GM18505 (cell line): Measurements from ENCODE around the gene GLIS1.

Experiments used
- ATAC-seq: cut with Tn5 transposase; IDR thresholded peaks from one replicate; pipeline ENCODE4 v1.9.1; 2021; ENCODE audit not compliant: unreplicated experiment
- POLR2A ChIP-seq: IDR thresholded peaks from 4 replicates; pipeline ENCODE4 v1.6.1; 2011; ENCODE audit warnings: borderline replicate concordance; ENCODE audit not compliant: insufficient read depth, insufficient read length; ENCODE audit errors: extremely low read depth

Gene GLIS1

GRCh38 chr1:53583021-53583867 lies 155.7 kb downstream of the GLIS1 start:
- no peak for ATAC-seq
- no peak for TF ChIP-seq POLR2A

GRCh38 chr1:53582211-53583020 lies 156.5 kb downstream of the GLIS1 start:
- ATAC-seq = no peak
- TF ChIP-seq POLR2A = no peak

GRCh38 chr1:53581476-53581875 lies 157.5 kb downstream of the GLIS1 start:
- no peak for ATAC-seq
- no peak for TF ChIP-seq POLR2A

GRCh38 chr1:53580739-53581475 lies 158.1 kb downstream of the GLIS1 start:
- ATAC-seq = no peak
- TF ChIP-seq POLR2A = no peak

GRCh38 chr1:53580009-53580400 lies 159.0 kb downstream of the GLIS1 start:
- no peak for TF ChIP-seq POLR2A

GRCh38 chr1:53579221-53580008 lies 159.5 kb downstream of the GLIS1 start:
- no peak for TF ChIP-seq POLR2A
- ATAC-seq = no peak

More at GRCh38 chr1:53580009-53580400, 159.0 kb downstream of the GLIS1 start:
- ATAC-seq = no peak

GRCh38 chr1:53578358-53578757 lies 160.6 kb downstream of the GLIS1 start:
- TF ChIP-seq POLR2A = no peak
- no peak for ATAC-seq

GRCh38 chr1:53577761-53578100 lies 161.2 kb downstream of the GLIS1 start:
- no peak for ATAC-seq

GRCh38 chr1:53576866-53577760 lies 161.9 kb downstream of the GLIS1 start:
- TF ChIP-seq POLR2A = no peak
- ATAC-seq = no peak

More at GRCh38 chr1:53577761-53578100, 161.2 kb downstream of the GLIS1 start:
- no peak for TF ChIP-seq POLR2A

GRCh38 chr1:53576381-53576801 lies 162.6 kb downstream of the GLIS1 start:
- ATAC-seq = no peak
- no peak for TF ChIP-seq POLR2A

GRCh38 chr1:53575955-53576320 lies 163.0 kb downstream of the GLIS1 start:
- ATAC-seq = no peak
- no peak for TF ChIP-seq POLR2A
